Mucosa of descending colon (tissue), 3 donors: Measurements from ENCODE around the gene CACNB2. TPM values are rescaled to one million over a fixed set of nuclear protein-coding genes. Genes with fewer than 3 reads are reported as not detected.

Experiments
- ATAC-seq: fragments of 200-7000 bp; cut with Tn5 transposase; one replicate; pipeline ENCODE4 v1.9.1; 2020; ENCODE audit warnings: mild to moderate bottlenecking, moderate library complexity
- DNase-seq, 3 donors: peaks; one replicate each; pipeline ENCODE4 v3.0.0-alpha.2; 2020
- H3K36me3 ChIP-seq: fragments of 200-600 bp; one replicate; pipeline ENCODE4 v1.8.0; 2021; ENCODE audit warnings: low read depth, mild to moderate bottlenecking
- H3K4me1 ChIP-seq: fragments of 200-600 bp; one replicate; pipeline ENCODE4 v1.8.0; 2021; ENCODE audit warnings: low read depth, mild to moderate bottlenecking
- H3K4me3 ChIP-seq: fragments of 200-600 bp; one replicate; pipeline ENCODE4 v1.8.0; 2021; ENCODE audit warnings: mild to moderate bottlenecking
- H3K9me3 ChIP-seq: fragments of 200-600 bp; one replicate; pipeline ENCODE4 v1.8.0; 2021; ENCODE audit warnings: mild to moderate bottlenecking
- CTCF ChIP-seq: fragments of 200-600 bp; IDR thresholded peaks from one replicate; pipeline ENCODE4 v1.8.0; 2022; ENCODE audit warnings: antibody characterized with exemption, mild to moderate bottlenecking
- intact Hi-C, 2 donors: fragments of 100-400 bp; cut with DNase I in 1 of 2; cut with micrococcal nuclease in 1 of 2; formaldehyde crosslinking; loops; one replicate each; pipeline versions ENCODE4 v1.11.0 to v1.11.1; 2022; cut with DNase I, micrococcal nuclease
- total RNA-seq, 3 donors: library from RNA; stranded (reverse); fragmentation: NEBNext Ultra II Directional in 2 of 3; extraction: Animal tissue kit (Norgen Biotek cat#: 25700) in 2 of 3; gene quantifications; one replicate each; pipeline versions ENCODE4 v1.2.1 to v1.2.4, GENCODE V29; 2021 to 2023
- donor health status: DM: no; HTN: no; CAD: no; lungs with moderate emphysema.
- donor health status: DM: no; HTN: no; CAD: no.
- donor health status: DM: no; HTN: yes; CAD: no.

The CACNB2 gene
- total RNA-seq, 3 donors from 2014 or later, result 13.6 to 26.2 (median 19.8) TPM

- no peaks in the 10 kb centered on the region for H3K36me3 ChIP-seq
- intact Hi-C loops, result no loop called here
- no peak overlapping the region for H3K4me3 ChIP-seq
- no peak for DNase-seq
- no peak for ATAC-seq
- no peaks in the 10 kb centered on the region for H3K4me1 ChIP-seq
- no peak for TF ChIP-seq CTCF
- H3K9me3 ChIP-seq, result no peaks in the 10 kb centered on the region
These were observed 165.8 kb downstream of the CACNB2 start for GRCh38 chr10:18306031-18306430.

- ATAC-seq (no peak), DNase-seq (no peak)
- Histone ChIP-seq H3K4me3 (no peak overlapping the region), H3K4me1 (no peaks in the 10 kb centered on the region), H3K36me3 (no peaks in the 10 kb centered on the region), H3K9me3 (no peaks in the 10 kb centered on the region)
- no peak for TF ChIP-seq CTCF
- intact Hi-C loops, result no loop called here
These were observed 168.4 kb downstream of the CACNB2 start for GRCh38 chr10:18308600-18308999.

- Histone ChIP-seq H3K4me1 (no peaks in the 10 kb centered on the region), H3K4me3 (no peak overlapping the region), H3K36me3 (no peaks in the 10 kb centered on the region), H3K9me3 (no peaks in the 10 kb centered on the region)
- ATAC-seq, result no peak
- no peak for DNase-seq
- intact Hi-C loops, result no loop called here
- no peak for TF ChIP-seq CTCF
These were observed 170.5 kb downstream of the CACNB2 start for GRCh38 chr10:18310761-18311160.

GRCh38 chr10:18312374-18313139 is 172.3 kb downstream of the CACNB2 start:
- no peak for TF ChIP-seq CTCF
- H3K4me3 ChIP-seq, result no peak overlapping the region
- ATAC-seq, result peak; percentile 21

GRCh38 chr10:18313140-18313530 is 172.9 kb downstream of the CACNB2 start:
- no peak for ATAC-seq
- intact Hi-C loops, result no loop called here
- Histone ChIP-seq H3K4me1 (no peaks in the 10 kb centered on the region), H3K4me3 (no peak overlapping the region), H3K9me3 (no peaks in the 10 kb centered on the region), H3K36me3 (no peaks in the 10 kb centered on the region)
- TF ChIP-seq CTCF, result no peak
- DNase-seq, result no peak

More at GRCh38 chr10:18312374-18313139, 172.3 kb downstream of the CACNB2 start:
- Histone ChIP-seq H3K9me3 (no peaks in the 10 kb centered on the region), H3K36me3 (no peaks in the 10 kb centered on the region), H3K4me1 (no peaks in the 10 kb centered on the region)
- no peak for DNase-seq
- intact Hi-C loops, result no loop called here

GRCh38 chr10:18313626-18314025 is 173.4 kb downstream of the CACNB2 start:
- H3K4me3 ChIP-seq, result no peak overlapping the region
- DNase-seq, result no peak
- no peaks in the 10 kb centered on the region for H3K4me1 ChIP-seq
- no peaks in the 10 kb centered on the region for H3K36me3 ChIP-seq
- intact Hi-C loops, result no loop called here
- TF ChIP-seq CTCF, result no peak
- no peaks in the 10 kb centered on the region for H3K9me3 ChIP-seq
- ATAC-seq, result no peak
